Endothelial cell of umbilical vein (primary cell): ENCODE data around the gene SIX5. TPM values are rescaled to one million over a fixed set of nuclear protein-coding genes. Genes with fewer than 3 reads are reported as not detected.

ENCODE experiments used
- BruUV-seq: library from RNA; stranded (reverse); fragments of 400-500 nt; replicated peaks from 2 replicates; lab custom pipeline; 2021; lab: Mats Ljungman, UMichigan
- CTCF ChIA-PET: fragments of 300-600, 350-600 bp; sonication (Branson Sonifier 250); formaldehyde crosslinking; loops from one replicate; lab custom pipeline; 2021; ENCODE audit warnings: antibody characterized with exemption, inconsistent platforms; lab: Charles Lee
- POLR2A ChIA-PET: fragments of 300-600, 350-600 bp; sonication (Branson Sonifier 250); formaldehyde crosslinking; loops from one replicate; lab custom pipeline; 2021; ENCODE audit warnings: antibody characterized with exemption, inconsistent platforms; lab: Charles Lee
- DNase-seq: peaks from one replicate; pipeline ENCODE4 v3.0.0-alpha.2; 2011; ENCODE audit warnings: low read depth, low spot score
- FAIRE-seq: peaks from 2 replicates; lab custom pipeline; 2011; peaks lifted over from hg19 to GRCh38; lab: Jason Lieb, UNC
- H2AFZ ChIP-seq: 2 replicates; pipeline ENCODE4 v1.6.0; 2012; ENCODE audit warnings: low read depth, low read length, control low read depth, inconsistent platforms
- H3K27ac ChIP-seq: 2 replicates; pipeline ENCODE4 v1.5.1; 2011; ENCODE audit warnings: low read depth, mild to moderate bottlenecking, control low read depth, low read length, moderate library complexity; ENCODE audit not compliant: insufficient read depth
- H3K27me3 ChIP-seq, 2 experiments: 2 replicates each; pipeline versions ENCODE4 v1.6.0 to v1.6.1; 2011; ENCODE audit warnings: low read length in 2 of 2, mixed read lengths in 1 of 2; ENCODE audit not compliant: control insufficient read depth in 2 of 2, insufficient read depth in 2 of 2
- H3K36me3 ChIP-seq, 2 experiments: 2 replicates in 1 of 2; 3 replicates in 1 of 2; pipeline ENCODE4 v1.5.1; 2011; ENCODE audit warnings: low read length in 2 of 2, mild to moderate bottlenecking in 1 of 2, moderate library complexity in 1 of 2; ENCODE audit not compliant: control insufficient read depth in 2 of 2, insufficient read depth in 2 of 2; ENCODE audit errors: extremely low read depth in 1 of 2
- H3K4me1 ChIP-seq: 3 replicates; pipeline ENCODE4 v1.5.1; 2011; ENCODE audit warnings: mild to moderate bottlenecking, low read length; ENCODE audit not compliant: control insufficient read depth, insufficient read depth; ENCODE audit errors: extremely low read depth
- H3K4me2 ChIP-seq: 2 replicates; pipeline ENCODE4 v1.6.1; 2011; ENCODE audit warnings: low read length, control low read depth, mixed read lengths; ENCODE audit not compliant: insufficient read depth
- H3K4me3 ChIP-seq, 3 experiments: fragments of 200-600 bp in 1 of 3; sonication (generic), shearing (Covaris generic) in 1 of 3; replicated peaks in 1 of 3; 2 replicates each; pipeline ENCODE4 v1.5.1; 2011 to 2016; ENCODE audit warnings: control low read depth in 3 of 3, low read length in 3 of 3, mild to moderate bottlenecking in 2 of 3, inconsistent platforms in 1 of 3, low read depth in 1 of 3, moderate library complexity in 1 of 3; ENCODE audit not compliant: insufficient read depth in 1 of 3
- H3K79me2 ChIP-seq: 2 replicates; pipeline ENCODE4 v1.6.0; 2012; ENCODE audit warnings: low read length, inconsistent platforms; ENCODE audit not compliant: control insufficient read depth, insufficient read depth
- H3K9ac ChIP-seq: replicated peaks from 2 replicates; pipeline ENCODE3; 2011; ENCODE audit warnings: low read length, control low read depth; ENCODE audit not compliant: insufficient read depth; ENCODE audit errors: extremely low read depth
- H3K9me1 ChIP-seq: replicated peaks from 3 replicates; pipeline ENCODE4 v1.6.0; 2011; ENCODE audit warnings: mild to moderate bottlenecking, low read length; ENCODE audit not compliant: control insufficient read depth, insufficient read depth; ENCODE audit errors: extremely low read depth
- H3K9me3 ChIP-seq: replicated peaks from 2 replicates; pipeline ENCODE4 v1.5.1; 2012; ENCODE audit warnings: low read length, inconsistent platforms; ENCODE audit not compliant: control insufficient read depth, insufficient read depth
- H4K20me1 ChIP-seq: replicated peaks from 2 replicates; pipeline ENCODE3; 2011; ENCODE audit warnings: mild to moderate bottlenecking, low read length; ENCODE audit not compliant: control insufficient read depth, insufficient read depth; ENCODE audit errors: extremely low read depth
- CTCF ChIP-seq, 2 donors: IDR thresholded peaks; 1 replicate in 1 of 2; 2 replicates in 1 of 2; pipeline ENCODE4 v1.5.1; 2011; ENCODE audit warnings: low read length in 2 of 2, mild to moderate bottlenecking in 2 of 2, moderate library complexity in 2 of 2, control low read depth in 1 of 2, inconsistent platforms in 1 of 2, low read depth in 1 of 2; ENCODE audit not compliant: insufficient read depth in 1 of 2; ENCODE audit errors: extremely low read depth in 1 of 2
- EZH2 ChIP-seq: IDR thresholded peaks from 2 replicates; pipeline ENCODE4 v1.6.1; 2012; ENCODE audit warnings: borderline replicate concordance, low read depth, mild to moderate bottlenecking, moderate library complexity, low read length, inconsistent platforms; ENCODE audit not compliant: severe bottlenecking
- FOS ChIP-seq: IDR thresholded peaks from 2 replicates; pipeline ENCODE4 v1.6.1; 2011; ENCODE audit warnings: mild to moderate bottlenecking, low read length, moderate library complexity, borderline replicate concordance; ENCODE audit not compliant: insufficient read depth
- GATA2 ChIP-seq: IDR thresholded peaks from 2 replicates; pipeline ENCODE4 v1.7.0; 2011; ENCODE audit warnings: low read depth, mild to moderate bottlenecking, moderate library complexity, mixed read lengths, low read length; ENCODE audit not compliant: insufficient read length, insufficient read depth
- JUN ChIP-seq: IDR thresholded peaks from 2 replicates; pipeline ENCODE4 v1.6.1; 2011; ENCODE audit warnings: borderline replicate concordance, low read depth; ENCODE audit not compliant: insufficient read length, insufficient read depth
- MAX ChIP-seq: IDR thresholded peaks from 2 replicates; pipeline ENCODE4 v1.6.1; 2011; ENCODE audit not compliant: insufficient read depth, insufficient read length
- MYC ChIP-seq: IDR thresholded peaks from one replicate; pipeline ENCODE4 v1.6.1; 2011; ENCODE audit warnings: mild to moderate bottlenecking, low read depth, low read length
- POLR2A ChIP-seq: IDR thresholded peaks from 2 replicates; pipeline ENCODE4 v1.6.1; 2012; ENCODE audit warnings: low read depth, mild to moderate bottlenecking, control low read depth, low read length
- POLR2AphosphoS5 ChIP-seq: IDR thresholded peaks from 2 replicates; pipeline ENCODE4 v1.6.1; 2012; ENCODE audit warnings: low read depth, mild to moderate bottlenecking, control low read depth, low read length, moderate library complexity; ENCODE audit not compliant: insufficient read depth
- dilution Hi-C: fragments of 300-500 bp; cut with MboI; formaldehyde crosslinking; loops from one replicate; pipeline ENCODE4 v1.15.0; 2019; ENCODE audit warnings: low sequenced_read_pairs; ENCODE audit not compliant: extremely low pct_ligation_motif_present
- intact Hi-C: fragments of 100-400 bp; cut with micrococcal nuclease; formaldehyde crosslinking; loops from one replicate; pipeline ENCODE4 v1.10.0; 2022
- polyA plus RNA-seq, 4 experiments: library from polyadenylated mRNA; depleted of rRNA in 3 of 4; stranded (reverse) in 3 of 4; unstranded in 1 of 4; fragments of >200 nt; gene quantifications; 2 replicates each; pipeline versions ENCODE4 v1.2.1 to v1.2.3, GENCODE V29; 2011 to 2012; ENCODE audit warnings: missing spikeins in 1 of 4
- total RNA-seq: library from RNA; stranded (reverse); gene quantifications from 2 replicates; pipeline ENCODE4 v1.2.3, GENCODE V29; 2021

SIX5 gene
- total and polyA plus RNA-seq, 2 donors (not counting 3 experiments of a cell fraction or from before 2014, with no cell fraction given) = 13.1 to 16.7 TPM

GRCh38 chr19:45792470-45793177, 23.6 kb upstream of the SIX5 start, which contains the start of gene DMWD:
TSS of gene DMWD (minus strand) at chr19:45792845. CDS start at chr19:45792756, 89 bp downstream.
- intact Hi-C loops (loop anchor here (1.0 kb wide), 2 partner anchors 22 to 100 kb away; partner anchors contain the start of gene QPCTL), dilution Hi-C loops (no loop called here)
- Histone ChIP-seq H3K9ac (peak within 1 kb of the TSS; percentile 87), H3K9me1 (no peaks in the 10 kb centered on the region), H3K4me1 (peaks cover 16% of the 10 kb centered on the region), H3K4me2 (peak within 1 kb of the TSS; percentile 94), H3K27me3 (no peaks in the 10 kb centered on the region), H3K4me3 (peak within 1 kb of the TSS; percentile 83 to 88 (median 85)), H3K79me2 (peaks cover 18% of the 10 kb centered on the region), H3K36me3 (peaks cover 7 to 15% of the 10 kb centered on the region in 2 experiments), H3K27ac (peak within 1 kb of the TSS; percentile 57), H3K9me3 (no peaks in the 10 kb centered on the region), H2AFZ (peak within 1 kb of the TSS; percentile 50), H4K20me1 (no peaks in the 10 kb centered on the region)
- no TSS peak for BruUV-seq
- ChIA-PET CTCF (interaction anchor here (0.7 to 2.3 kb wide), 9 partner anchors 10 to 75 kb away, joined by 3 to 29 read pairs (median 3); partner anchors contain the start of genes DMPK, FBXO46 and SIX5), POLR2A (interaction anchor here (0.6 to 1.3 kb wide), 4 partner anchors 10 to 62 kb away, joined by 3 to 19 read pairs (median 6); partner anchors contain the start of genes DMPK, FBXO46 and SIX5)
- TF ChIP-seq MYC (no peak), JUN (no peak), CTCF (IDR thresholded peaks at IDR 0.05; ENCODE audit: extremely low read depth in 1 of 2, insufficient read depth in 1 of 2, low read depth in 1 of 2, low read length in 2 of 2) (no peak), MAX (no peak), FOS (no peak), POLR2AphosphoS5 (peak; percentile 84), GATA2 (no peak), EZH2 (no peak), POLR2A (peak; percentile 89)
- DNase-seq = peak; percentile 99
- FAIRE-seq = peak; percentile 100
